GM19025 (cell line): Measurements from ENCODE around the gene FYB1.

Experiments
- ATAC-seq: cut with Tn5 transposase; IDR thresholded peaks from one replicate; pipeline ENCODE4 v1.9.1; 2021; ENCODE audit warnings: mild to moderate bottlenecking, low read depth, moderate library complexity; ENCODE audit not compliant: unreplicated experiment

FYB1 gene

DNA sequence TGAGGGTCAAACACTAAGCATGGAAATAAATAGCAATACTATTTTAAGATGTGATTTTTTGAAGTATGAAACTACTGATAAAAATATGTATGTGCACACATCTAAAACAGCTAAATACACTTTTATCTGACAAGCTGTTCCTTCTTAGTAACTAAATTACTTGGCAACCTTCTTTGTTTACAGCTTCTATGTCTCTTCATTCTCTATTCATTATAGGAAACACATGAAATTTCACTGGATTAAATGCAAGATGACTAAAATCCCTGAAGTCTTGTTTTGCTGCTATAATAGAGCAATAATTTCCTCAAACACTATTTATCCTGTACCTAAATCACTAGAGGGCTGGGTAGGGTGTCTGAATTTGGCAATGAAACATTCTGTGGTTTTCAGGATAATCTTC, 156.8 kb downstream of the FYB1 start:
- ATAC-seq = no peak

DNA sequence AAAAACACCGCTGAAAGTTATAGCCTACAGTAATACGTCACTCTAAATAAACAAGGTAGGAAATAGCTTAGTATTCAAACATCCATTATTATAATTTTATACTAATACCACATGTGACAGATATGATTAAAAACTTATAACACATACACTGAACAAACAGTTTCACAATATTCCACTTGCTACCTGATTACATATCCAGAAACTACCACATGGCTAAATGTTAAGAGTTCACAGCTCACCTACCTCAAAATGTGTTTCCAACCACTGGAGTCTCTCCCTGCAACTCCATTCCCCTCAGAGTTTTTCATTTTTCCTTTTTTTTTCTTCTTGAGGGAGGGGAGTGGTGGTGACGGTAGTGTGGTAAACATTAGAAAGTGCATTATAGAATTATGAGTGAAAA, 157.3 kb downstream of the FYB1 start:
- no peak for ATAC-seq

DNA sequence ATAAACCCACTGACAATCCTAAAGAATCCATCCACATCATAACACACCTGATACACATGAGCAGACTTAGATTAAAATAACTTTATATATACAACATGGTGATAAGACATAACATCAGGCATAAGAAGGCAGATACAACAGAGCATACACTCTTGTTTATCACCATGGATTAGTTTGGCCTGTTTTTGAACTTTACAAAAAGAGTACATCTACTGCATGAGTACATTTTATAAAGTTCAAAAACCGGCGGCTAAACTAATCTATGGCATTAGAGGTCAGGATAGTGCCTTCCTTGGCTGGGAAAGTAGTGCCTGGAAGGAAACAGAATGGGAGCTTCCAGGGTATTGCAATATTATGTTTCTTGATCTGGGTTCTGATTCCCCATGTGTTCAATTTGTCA, 160.3 kb downstream of the FYB1 start:
- ATAC-seq = no peak

DNA sequence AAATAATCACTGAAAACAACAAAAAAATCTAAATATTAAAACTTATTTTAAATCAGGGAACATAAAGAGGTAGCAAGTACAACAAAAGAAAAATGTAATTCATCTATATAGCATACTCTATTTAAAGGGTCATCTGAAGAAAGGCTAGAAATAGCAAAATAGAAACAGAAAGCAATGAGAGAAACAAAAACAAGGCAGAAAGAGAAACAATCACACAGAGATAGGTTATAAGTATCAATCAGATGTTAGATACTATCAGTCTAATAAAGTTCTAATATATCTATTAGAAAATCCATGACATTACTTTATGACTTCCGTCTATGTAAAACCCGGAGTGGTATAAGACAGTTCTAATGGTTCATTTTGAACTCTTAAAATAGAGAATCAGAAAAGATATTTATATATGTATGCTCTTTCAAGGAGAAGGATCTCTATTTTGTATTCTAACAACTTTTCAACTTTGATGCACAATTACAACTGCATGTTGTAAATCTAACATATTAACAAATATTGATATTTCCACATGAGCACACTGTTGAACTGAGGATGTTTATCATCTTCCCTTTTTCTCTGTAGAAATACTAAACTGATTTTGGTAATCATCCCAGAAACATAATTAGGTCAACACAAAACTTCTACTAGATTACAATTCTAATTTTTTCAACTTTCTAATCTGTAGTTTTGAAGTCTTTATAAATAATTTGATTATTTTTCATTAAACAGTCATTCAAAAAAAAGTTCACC, 161.0 kb downstream of the FYB1 start:
- peak; percentile 82 for ATAC-seq

DNA sequence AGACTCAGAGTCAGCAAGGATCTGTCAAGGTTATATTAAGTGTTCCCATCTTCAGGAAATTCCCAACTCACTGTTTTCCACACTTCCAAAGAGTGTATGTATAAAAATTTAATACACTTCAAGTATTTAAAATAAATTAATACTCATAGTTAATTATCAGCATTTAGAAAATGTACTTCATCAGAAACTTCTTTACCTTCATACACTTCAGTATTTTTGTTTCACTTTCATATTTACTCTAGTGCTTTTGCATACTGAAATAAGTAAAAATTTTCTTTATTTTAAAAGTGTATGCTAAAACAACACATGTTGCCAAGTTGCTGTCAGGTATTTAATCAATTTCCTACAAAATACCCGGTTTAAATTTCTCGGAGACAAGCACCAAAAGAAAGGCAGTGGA, 161.6 kb downstream of the FYB1 start:
- peak; percentile 45 for ATAC-seq

DNA sequence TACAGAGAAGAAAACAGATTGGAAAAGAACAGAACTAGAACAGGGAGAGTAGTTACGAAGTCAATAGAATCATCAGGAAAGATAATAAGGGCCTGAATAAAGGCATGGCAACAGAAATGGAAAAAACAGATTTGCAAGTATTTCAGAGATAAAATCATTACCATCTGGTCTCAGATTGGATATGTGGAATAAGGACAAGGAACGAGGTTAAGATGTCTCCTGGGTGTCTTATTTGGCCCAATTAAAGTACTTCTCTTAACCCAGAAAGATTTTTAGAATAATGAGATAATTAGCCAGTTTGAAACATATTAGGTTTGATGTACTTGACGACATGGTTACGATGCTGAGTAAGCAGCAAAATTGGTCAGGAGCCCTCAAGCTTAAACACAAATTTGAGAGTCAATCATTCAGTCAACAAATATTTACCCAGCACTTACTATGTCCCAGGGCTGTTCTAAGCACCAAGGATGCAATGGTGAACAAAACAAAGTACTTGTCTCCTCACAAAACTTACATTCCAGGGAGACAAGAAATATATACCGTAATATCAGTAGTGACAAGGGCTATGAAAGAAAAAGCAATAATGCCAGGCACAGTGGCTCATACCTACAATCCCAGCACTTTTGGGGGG, 163.5 kb downstream of the FYB1 start:
- no peak for ATAC-seq
